Femur (tissue), 1 donor: ENCODE data around the gene SORCS2.
A peak's percentile ranks its signal among the peaks of the same experiment; 100 is the strongest.

Experiments
- DNase-seq: peaks from one replicate; pipeline ENCODE4 v3.0.0-alpha.2; 2017

SORCS2 gene

GRCh38 chr4:7746351-7747061 lies 554.2 kb downstream of the SORCS2 start:
- no peak for DNase-seq

GRCh38 chr4:7747062-7747385 lies 554.7 kb downstream of the SORCS2 start:
- DNase-seq, result no peak

- no peak for DNase-seq
These were observed 555.2 kb downstream of the SORCS2 start for GRCh38 chr4:7747566-7747965.

- peak; percentile 60 for DNase-seq
These were observed 558.2 kb downstream of the SORCS2 start for GRCh38 chr4:7750523-7750922.

- no peak for DNase-seq
These were observed 558.6 kb downstream of the SORCS2 start for GRCh38 chr4:7750972-7751371.

- DNase-seq, result no peak
These were observed 560.3 kb downstream of the SORCS2 start for GRCh38 chr4:7752649-7753048.

GRCh38 chr4:7753271-7753670 lies 560.9 kb downstream of the SORCS2 start:
- DNase-seq, result no peak

- DNase-seq, result no peak
These were observed 561.7 kb downstream of the SORCS2 start for GRCh38 chr4:7753931-7754465.

GRCh38 chr4:7754565-7755262 lies 562.4 kb downstream of the SORCS2 start:
- no peak for DNase-seq

- no peak for DNase-seq
These were observed 563.2 kb downstream of the SORCS2 start for GRCh38 chr4:7755561-7755960.

GRCh38 chr4:7756071-7756470 lies 563.7 kb downstream of the SORCS2 start:
- no peak for DNase-seq

- DNase-seq, result no peak
These were observed 564.4 kb downstream of the SORCS2 start for GRCh38 chr4:7756561-7757355.

GRCh38 chr4:7757501-7758471 lies 565.4 kb downstream of the SORCS2 start:
- no peak for DNase-seq

GRCh38 chr4:7758476-7758875 lies 566.1 kb downstream of the SORCS2 start:
- no peak for DNase-seq

- no peak for DNase-seq
These were observed 566.9 kb downstream of the SORCS2 start for GRCh38 chr4:7759216-7759615.

- no peak for DNase-seq
These were observed 567.3 kb downstream of the SORCS2 start for GRCh38 chr4:7759635-7760034.

- DNase-seq, result no peak
These were observed 567.9 kb downstream of the SORCS2 start for GRCh38 chr4:7760228-7760627.

- no peak for DNase-seq
These were observed 568.4 kb downstream of the SORCS2 start for GRCh38 chr4:7760706-7761105.

- no peak for DNase-seq
These were observed 569.0 kb downstream of the SORCS2 start for GRCh38 chr4:7761312-7761711.

GRCh38 chr4:7761720-7762119 lies 569.4 kb downstream of the SORCS2 start:
- DNase-seq, result peak; percentile 82

- no peak for DNase-seq
These were observed 570.2 kb downstream of the SORCS2 start for GRCh38 chr4:7762376-7763030.

GRCh38 chr4:7763106-7763505 lies 570.8 kb downstream of the SORCS2 start:
- no peak for DNase-seq
